GM21619 (cell line): ENCODE results near the gene TEFM.
"Not testable (repeated sequence)": the region's sequence is repeated elsewhere in the genome, so short reads cannot be mapped to it uniquely, and the experiment has no call there.

Experiments used
- ATAC-seq: cut with Tn5 transposase; IDR thresholded peaks from one replicate; pipeline ENCODE4 v1.9.1; 2021; ENCODE audit not compliant: unreplicated experiment

Gene TEFM

DNA sequence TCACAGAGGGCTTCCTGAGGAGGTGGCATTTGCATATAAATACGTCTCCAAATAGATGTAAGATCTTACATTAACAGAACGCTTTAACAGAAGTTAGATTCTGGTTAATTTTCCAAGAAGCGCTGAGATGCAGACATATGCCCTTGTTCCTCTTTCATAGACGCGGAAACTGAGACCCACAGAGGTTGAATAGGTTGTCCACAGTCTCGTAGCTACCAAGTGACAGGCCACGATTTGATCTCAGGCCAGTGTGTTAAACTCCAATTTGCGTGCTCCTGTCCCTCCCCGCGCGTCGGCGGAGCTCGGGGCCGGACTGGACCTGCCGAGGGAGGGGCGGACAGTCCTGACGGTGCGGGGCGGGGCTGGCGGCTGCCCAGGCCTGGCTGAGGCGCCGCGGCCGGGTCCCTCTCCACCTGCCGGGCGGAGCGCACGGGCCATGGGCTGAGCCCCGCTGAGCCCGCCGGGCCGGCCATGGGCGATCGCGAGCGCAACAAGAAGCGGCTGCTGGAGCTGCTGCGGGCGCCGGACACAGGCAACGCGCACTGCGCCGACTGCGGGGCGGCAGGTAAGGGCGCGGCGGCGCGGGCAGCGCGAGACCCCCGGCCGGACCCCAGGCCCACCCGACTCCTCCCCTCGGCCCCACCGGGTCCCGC is 15.6 kb upstream of the TEFM start, which contains the start of gene ADAP2:
ADAP2 (plus strand) TSS at position 402 of the 653 bp plus-strand sequence; CDS start at position 472, 70 bp downstream.
- no peak for ATAC-seq

DNA sequence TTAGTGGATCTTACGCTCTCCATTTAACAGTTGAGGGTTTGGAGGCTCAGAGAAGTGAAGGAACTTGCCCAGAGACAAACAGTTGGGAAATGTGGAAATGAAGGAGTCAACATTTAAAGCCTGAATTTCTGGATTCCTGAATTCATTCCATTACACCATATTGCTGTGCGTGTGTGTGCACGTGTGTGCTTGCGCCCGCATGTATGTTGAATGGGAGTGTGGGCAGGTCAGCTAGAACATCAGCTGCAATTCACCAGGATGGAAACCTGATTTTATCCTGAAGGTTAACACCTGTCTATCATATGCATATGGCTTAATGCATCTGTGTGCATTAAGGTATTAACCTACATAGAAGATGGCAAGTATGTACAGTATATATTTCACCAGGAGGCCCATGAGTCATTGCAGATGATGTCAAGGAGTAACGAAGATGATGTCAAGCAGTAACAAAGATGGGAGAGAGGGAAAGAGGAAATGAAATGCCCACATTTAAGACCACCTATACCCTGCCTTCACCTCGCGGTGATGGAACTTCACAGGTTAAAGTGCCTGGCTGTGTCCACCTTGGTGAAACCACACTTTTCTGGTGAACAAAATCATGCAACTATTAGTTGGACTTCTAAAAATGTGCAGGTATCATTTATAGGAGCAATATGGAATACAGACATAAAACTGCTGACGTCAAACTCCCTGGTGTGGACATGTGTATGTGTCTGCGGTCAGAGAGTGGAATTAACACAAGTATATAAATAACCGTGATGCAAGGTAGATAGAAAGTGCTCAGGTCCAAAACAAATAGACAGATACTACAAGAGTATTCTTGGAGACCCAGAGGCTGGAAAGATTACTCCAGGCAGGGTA is 14.9 kb upstream of the TEFM start:
- no peak for ATAC-seq

DNA sequence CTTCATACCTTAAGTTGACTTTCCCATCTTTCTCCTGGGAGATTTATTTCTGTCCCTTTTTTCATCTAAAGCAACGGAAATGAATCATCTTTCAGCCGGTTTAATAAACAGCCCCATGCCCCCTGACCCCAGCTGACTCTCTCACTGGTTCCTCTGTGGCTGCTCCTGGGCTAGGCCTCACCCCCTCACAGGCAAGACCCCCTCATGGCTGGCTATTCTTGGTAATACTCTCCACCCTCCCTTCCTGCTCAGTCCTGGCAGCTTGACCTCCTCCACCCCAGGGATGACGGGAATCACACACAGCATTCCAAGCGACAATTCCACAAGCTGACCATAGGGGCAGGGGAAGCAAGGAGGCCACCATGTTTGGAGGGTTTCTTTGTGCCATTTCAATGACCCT is 14.2 kb upstream of the TEFM start:
- ATAC-seq: no peak

GRCh38 chr17:30917050-30917449 is 11.0 kb upstream of the TEFM start:
- no peak for ATAC-seq

- ATAC-seq: no peak
These were observed 10.0 kb upstream of the TEFM start for GRCh38 chr17:30915833-30916611.

DNA sequence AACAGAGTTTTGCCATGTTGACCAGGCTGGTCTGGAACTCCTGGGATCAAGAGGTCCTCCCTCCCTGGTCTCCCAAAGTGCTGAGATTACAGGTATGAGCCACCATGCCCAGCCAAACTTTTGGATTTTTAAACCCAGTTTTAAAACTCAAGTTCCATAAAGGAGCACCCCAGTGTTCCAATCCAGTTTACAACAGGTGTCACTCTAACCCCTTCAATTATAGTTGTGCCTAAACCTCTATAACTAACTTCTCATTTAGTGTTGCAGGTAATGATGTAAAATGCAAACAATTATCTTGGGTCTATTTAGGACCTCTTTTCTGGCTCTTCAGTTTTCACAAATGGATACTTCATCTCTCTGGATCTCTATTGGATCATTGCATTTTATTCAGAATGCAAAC is 7.9 kb upstream of the TEFM start:
- ATAC-seq: no peak

GRCh38 chr17:30910151-30910550 is 4.1 kb upstream of the TEFM start:
- not testable (repeated sequence) for ATAC-seq

DNA sequence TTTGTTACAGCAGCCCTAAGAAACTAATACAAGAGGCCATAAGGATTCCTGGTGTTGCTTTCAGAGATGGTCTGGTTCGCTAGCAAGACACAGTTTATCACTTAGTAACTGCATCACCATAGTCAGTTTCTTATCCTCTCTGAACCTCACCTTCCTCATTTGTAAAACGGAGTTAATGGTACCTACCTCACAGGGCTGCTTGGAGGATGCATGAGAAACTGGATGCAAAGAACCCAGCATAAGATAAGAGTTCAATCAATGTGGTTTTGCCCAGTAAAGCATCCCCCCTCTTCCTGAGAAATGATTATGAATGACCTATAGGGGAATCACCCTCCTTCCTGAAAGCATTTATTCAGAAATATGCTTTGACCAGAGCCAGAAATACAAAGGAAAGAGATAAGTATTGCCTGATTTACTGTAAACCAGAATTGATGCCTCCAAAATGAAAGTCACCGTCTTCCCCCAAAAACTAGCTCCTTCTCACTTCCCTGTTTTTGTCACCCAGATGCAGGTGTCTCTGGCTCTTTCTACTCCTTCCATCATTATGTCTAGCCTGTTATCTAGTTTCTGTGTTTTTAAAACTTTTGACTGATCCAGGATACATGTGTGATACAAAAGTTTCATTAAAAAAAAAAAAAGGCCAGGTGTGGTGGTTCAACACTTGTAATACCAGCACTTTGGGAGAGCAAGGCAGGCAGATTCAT is 2.8 kb upstream of the TEFM start:
- ATAC-seq: no peak

DNA sequence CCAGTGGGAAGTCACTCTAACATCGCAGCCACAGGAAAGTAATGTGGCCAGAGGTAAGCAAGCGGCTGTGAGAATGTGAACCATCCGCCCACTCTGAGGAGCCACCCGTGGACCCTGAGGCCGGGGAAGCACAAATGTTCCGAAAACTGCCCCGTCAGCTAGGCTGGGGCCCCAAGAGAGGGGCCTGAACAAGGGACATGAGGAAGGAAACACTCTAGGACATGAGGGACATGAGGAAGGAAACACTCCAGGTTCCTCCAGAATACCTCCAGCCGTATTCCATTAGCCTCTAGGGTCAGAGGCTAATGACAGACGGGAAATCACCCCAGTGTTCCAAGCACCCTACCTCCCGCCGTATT is 317 bp downstream of the TEFM start:
- ATAC-seq: no peak

GRCh38 chr17:30897311-30897710 is 8.7 kb downstream of the TEFM start:
- ATAC-seq: no peak

DNA sequence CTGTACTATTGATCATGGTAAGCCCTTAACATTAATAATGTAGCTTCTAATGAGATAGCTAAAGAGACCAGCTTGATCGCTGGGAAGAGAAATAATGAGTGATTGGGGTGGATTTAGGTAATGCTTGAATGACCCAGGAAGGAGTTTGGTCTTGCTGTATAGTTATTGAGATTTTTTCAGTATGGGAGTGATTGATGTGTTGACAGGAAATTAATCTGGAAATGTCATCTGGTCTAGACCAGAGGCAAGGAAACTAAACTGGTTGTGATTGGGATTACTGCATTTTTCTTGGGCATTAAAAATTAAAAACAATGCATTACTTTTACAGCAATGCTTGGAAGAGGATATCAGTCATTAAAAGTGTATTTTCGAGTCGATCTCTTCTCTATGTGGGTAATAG is 11.8 kb downstream of the TEFM start:
- ATAC-seq: no peak

- no peak for ATAC-seq
These were observed 19.9 kb downstream of the TEFM start for GRCh38 chr17:30886187-30886586.

GRCh38 chr17:30869005-30869404 is 37.0 kb downstream of the TEFM start:
- no peak for ATAC-seq

DNA sequence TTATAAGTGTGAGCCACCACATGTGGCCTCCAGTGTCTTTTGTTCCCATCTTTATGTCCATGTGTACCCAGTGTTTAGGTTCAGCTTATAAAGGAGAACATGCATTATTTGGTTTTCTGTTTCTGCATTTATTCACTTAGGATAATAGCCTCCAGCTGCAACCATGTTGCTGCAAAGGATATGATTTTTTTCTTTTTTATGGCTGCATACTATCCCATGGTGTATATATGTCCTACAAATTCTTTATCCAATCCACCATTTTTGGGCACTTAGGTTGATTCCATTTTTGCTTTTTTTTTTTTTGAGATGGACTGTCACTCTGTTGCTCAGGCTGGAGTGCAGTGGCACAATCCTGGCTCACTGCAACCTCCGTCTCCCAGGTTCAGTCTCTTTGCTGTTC is 41.4 kb downstream of the TEFM start:
- no peak for ATAC-seq

DNA sequence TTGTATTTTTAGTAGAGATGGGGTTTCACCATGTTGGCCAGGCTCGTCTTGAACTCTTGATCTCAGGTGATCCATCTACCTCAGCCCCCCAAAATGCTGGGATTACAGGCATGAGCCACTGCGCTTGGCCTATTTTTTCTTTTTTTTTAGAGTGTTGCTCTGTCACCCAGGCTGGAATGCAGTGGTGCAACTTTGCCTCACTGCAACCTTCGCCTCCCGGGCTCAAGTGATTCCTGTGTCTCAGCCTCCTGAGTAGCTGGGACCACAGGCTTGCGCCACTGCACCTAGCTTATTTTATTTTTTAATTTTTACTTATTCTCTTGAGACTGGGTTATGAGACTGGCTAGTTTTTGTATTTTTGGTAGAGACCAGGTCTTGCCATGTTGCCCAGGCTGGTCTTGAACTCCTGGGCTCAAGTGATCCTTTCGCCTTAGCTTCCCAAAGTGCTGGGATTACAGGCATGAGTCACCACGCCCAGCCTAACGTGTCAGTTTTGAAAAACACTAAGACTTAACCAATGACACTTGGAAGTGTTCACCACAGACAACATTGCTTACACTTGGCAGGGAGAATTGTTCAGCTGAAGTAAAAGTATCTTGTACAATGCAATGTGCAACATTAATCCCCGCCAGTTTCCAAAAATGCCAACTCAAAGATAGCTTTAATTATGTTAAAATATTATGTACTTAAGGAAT is 47.3 kb downstream of the TEFM start:
- ATAC-seq: no peak

GRCh38 chr17:30854146-30854545 is 51.9 kb downstream of the TEFM start:
- ATAC-seq: no peak
